Bronchus fibroblast of lung (primary cell): ENCODE measurements around the gene CTSS. TPM values are rescaled to one million over a fixed set of nuclear protein-coding genes. Genes with fewer than 3 reads are reported as not detected.

Experiments used
- total RNA-seq: library from RNA; depleted of rRNA; stranded (reverse); fragments of >200 nt; gene quantifications from 2 replicates; pipeline ENCODE4 v1.2.3, GENCODE V29; 2015

CTSS gene
- total RNA-seq: 0.15 and 0.17 TPM in 2 replicates

GRCh38 chr1:150765296-150765976 is at the start of gene CTSS:
TSS of gene CTSS (minus strand) at chr1:150765778. CDS start at chr1:150764763, 1,015 bp downstream.

GRCh38 chr1:150808121-150808520 is 42.5 kb upstream of the CTSS start, which contains the start of gene CTSK:
TSS of gene CTSK (minus strand) at chr1:150808260. CDS start at chr1:150806805, 1,455 bp downstream.

GRCh38 chr1:150720703-150721102 is 44.9 kb downstream of the CTSS start, which contains the start of gene HORMAD1:
TSS of gene HORMAD1 (minus strand) at chr1:150720895. CDS start at chr1:150719505, 1,390 bp downstream.

GRCh38 chr1:150696995-150697927 is 68.3 kb downstream of the CTSS start, which contains the start of gene GOLPH3L:
TSS of gene GOLPH3L (minus strand) at chr1:150697154. CDS start at chr1:150694838, 2,316 bp downstream.

Other genes starting within 250 kb of the CTSS start
- gene ADAMTSL4, start 216.4 kb downstream of the CTSS start, total RNA-seq: 23.5 and 25.6 TPM in 2 replicates
- gene MCL1, start 186.2 kb downstream of the CTSS start, total RNA-seq: 119 and 137 TPM in 2 replicates
- 131 and 138 TPM in 2 replicates for gene ENSA, start 136.2 kb downstream of the CTSS start, total RNA-seq
- gene GOLPH3L, start 68.6 kb downstream of the CTSS start, total RNA-seq: 11.9 and 13.1 TPM in 2 replicates
- not detected in 2 replicates for gene HORMAD1, start 44.9 kb downstream of the CTSS start, total RNA-seq
- gene CTSK, start 42.5 kb upstream of the CTSS start, total RNA-seq: 49.1 and 50.4 TPM in 2 replicates
- gene ARNT, start 110.8 kb upstream of the CTSS start, total RNA-seq: 19.6 and 26.6 TPM in 2 replicates
- 0.15 TPM in 1 of 2 replicates, not detected in the other for gene CTXND2, start 121.4 kb upstream of the CTSS start, total RNA-seq
- 18.8 and 21.0 TPM in 2 replicates for gene SETDB1, start 160.6 kb upstream of the CTSS start, total RNA-seq
- gene CERS2, start 209.1 kb upstream of the CTSS start, total RNA-seq: 113 and 125 TPM in 2 replicates
- gene ANXA9, start 216.5 kb upstream of the CTSS start, total RNA-seq: 0.17 and 0.30 TPM in 2 replicates
- gene MINDY1, start 241.1 kb upstream of the CTSS start, total RNA-seq: 8.8 and 9.8 TPM in 2 replicates
- 8.2 and 8.4 TPM in 2 replicates for gene PRUNE1, start 242.7 kb upstream of the CTSS start, total RNA-seq